A673 (cell line): ENCODE data around the gene BRSK2. TPM values are rescaled to one million over a fixed set of nuclear protein-coding genes. Genes with fewer than 3 reads are reported as not detected.

Experiments used
- BruUV-seq: library from RNA; stranded (reverse); fragments of 400-500 nt; replicated peaks from 2 replicates; lab custom pipeline; 2021; lab: Mats Ljungman, UMichigan
- CTCF ChIA-PET: fragments of 300-600 bp; sonication (Branson Sonifier 250); formaldehyde crosslinking; loops from one replicate; lab custom pipeline; 2022; ENCODE audit warnings: antibody characterized with exemption; lab: Charles Lee
- POLR2A ChIA-PET: fragments of 300-600 bp; sonication (Branson Sonifier 250); formaldehyde crosslinking; loops from one replicate; lab custom pipeline; 2022; ENCODE audit warnings: antibody characterized with exemption; ENCODE audit not compliant: low non-redundant PET; lab: Charles Lee
- DNase-seq: peaks from one replicate; pipeline ENCODE4 v3.0.0-alpha.2; 2015; ENCODE audit warnings: low spot score
- H3K27ac ChIP-seq: fragments of 200-600 bp; sonication (generic); 2 replicates; pipeline ENCODE4 v1.5.1; 2016; ENCODE audit warnings: mixed run types, low read depth, mild to moderate bottlenecking, mixed read lengths, antibody characterized with exemption, low read length; ENCODE audit not compliant: poor library complexity, severe bottlenecking
- H3K27me3 ChIP-seq: fragments of 200-600 bp; sonication (generic); replicated peaks from 2 replicates; pipeline ENCODE4 v1.6.1; 2017; ENCODE audit warnings: mixed run types, low read depth, mild to moderate bottlenecking, mixed read lengths, antibody characterized with exemption, low read length; ENCODE audit not compliant: insufficient read depth, poor library complexity
- H3K36me3 ChIP-seq: fragments of 200-600 bp; sonication (generic); 2 replicates; pipeline ENCODE4 v1.6.1; 2016; ENCODE audit warnings: mixed run types, mild to moderate bottlenecking, mixed read lengths, antibody characterized with exemption, low read length; ENCODE audit not compliant: insufficient read depth, poor library complexity, severe bottlenecking
- H3K4me1 ChIP-seq: fragments of 200-600 bp; sonication (generic); 2 replicates; pipeline ENCODE4 v1.6.1; 2017; ENCODE audit warnings: mixed run types, mild to moderate bottlenecking, mixed read lengths, antibody characterized with exemption, low read length; ENCODE audit not compliant: insufficient read depth, poor library complexity, severe bottlenecking
- H3K4me3 ChIP-seq: fragments of 200-600 bp; sonication (generic); 2 replicates; pipeline ENCODE4 v1.5.1; 2016; ENCODE audit warnings: low read depth, mixed run types, mild to moderate bottlenecking, mixed read lengths, low read length; ENCODE audit not compliant: poor library complexity, severe bottlenecking
- H3K9me3 ChIP-seq: fragments of 200-600 bp; sonication (generic); 2 replicates; pipeline ENCODE4 v1.6.1; 2016; ENCODE audit warnings: mixed run types, low read depth, mild to moderate bottlenecking, mixed read lengths, antibody characterized with exemption, low read length; ENCODE audit not compliant: poor library complexity, severe bottlenecking
- EZH2 ChIP-seq: fragments of 200-600 bp; sonication (generic); IDR thresholded peaks from 2 replicates; pipeline ENCODE4 v1.6.1; 2017; ENCODE audit warnings: borderline replicate concordance, low read depth, mild to moderate bottlenecking, mixed read lengths, antibody characterized with exemption, low read length; ENCODE audit not compliant: poor library complexity, severe bottlenecking
- intact Hi-C: fragments of 100-400 bp; cut with micrococcal nuclease; formaldehyde crosslinking; loops from one replicate; pipeline ENCODE4 v1.10.0; 2022; ENCODE audit not compliant: unreplicated experiment
- total RNA-seq: library from RNA; stranded (reverse); gene quantifications from 2 replicates; pipeline ENCODE4 v1.2.3, GENCODE V29; 2021
- TF ChIP-seq, protein P1 (sequence below): fragments of 300-800, 200-600 bp; sonication (generic); conservative IDR thresholded peaks from 2 replicates; pipeline ENCODE4 v1.5.1; 2017; ENCODE audit warnings: low read depth, mild to moderate bottlenecking, antibody characterized with exemption, low read length, moderate library complexity, mixed read lengths

BRSK2 gene
- total RNA-seq, 1 experiment from 2014 or later = 2.2 TPM

DNA sequence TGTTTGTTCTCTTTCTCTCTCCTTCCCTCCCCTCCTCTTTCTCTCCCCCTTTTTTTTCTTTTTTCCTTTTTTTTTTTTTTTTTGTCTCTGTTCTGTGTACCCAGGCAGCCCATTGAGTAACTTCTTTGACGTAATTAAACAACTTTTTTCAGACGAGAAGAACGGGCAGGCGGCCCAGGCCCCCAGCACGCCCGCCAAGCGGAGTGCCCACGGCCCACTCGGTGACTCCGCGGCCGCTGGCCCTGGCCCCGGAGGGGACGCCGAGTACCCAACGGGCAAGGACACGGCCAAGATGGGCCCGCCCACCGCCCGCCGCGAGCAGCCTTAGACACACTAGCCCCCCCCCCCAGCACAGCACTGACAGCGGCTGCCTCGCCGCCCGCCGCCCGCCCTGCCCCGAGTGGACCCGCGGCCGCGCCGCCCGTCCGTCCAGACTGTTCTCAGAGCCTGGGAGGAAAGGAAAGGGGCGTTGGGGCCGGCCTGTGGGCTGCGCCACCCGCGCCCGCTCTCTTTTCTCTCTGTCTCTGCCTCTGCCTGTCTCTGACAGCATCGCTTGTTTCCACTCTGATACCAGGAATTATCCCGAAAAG is 70.8 kb downstream of the BRSK2 start:
- Histone ChIP-seq H3K4me1 (no peaks in the 10 kb centered on the region), H3K27ac (no peak overlapping the region), H3K9me3 (no peaks in the 10 kb centered on the region), H3K4me3 (no peak overlapping the region), H3K27me3 (no peaks in the 10 kb centered on the region), H3K36me3 (no peaks in the 10 kb centered on the region)
- TF ChIP-seq, protein P1, sequence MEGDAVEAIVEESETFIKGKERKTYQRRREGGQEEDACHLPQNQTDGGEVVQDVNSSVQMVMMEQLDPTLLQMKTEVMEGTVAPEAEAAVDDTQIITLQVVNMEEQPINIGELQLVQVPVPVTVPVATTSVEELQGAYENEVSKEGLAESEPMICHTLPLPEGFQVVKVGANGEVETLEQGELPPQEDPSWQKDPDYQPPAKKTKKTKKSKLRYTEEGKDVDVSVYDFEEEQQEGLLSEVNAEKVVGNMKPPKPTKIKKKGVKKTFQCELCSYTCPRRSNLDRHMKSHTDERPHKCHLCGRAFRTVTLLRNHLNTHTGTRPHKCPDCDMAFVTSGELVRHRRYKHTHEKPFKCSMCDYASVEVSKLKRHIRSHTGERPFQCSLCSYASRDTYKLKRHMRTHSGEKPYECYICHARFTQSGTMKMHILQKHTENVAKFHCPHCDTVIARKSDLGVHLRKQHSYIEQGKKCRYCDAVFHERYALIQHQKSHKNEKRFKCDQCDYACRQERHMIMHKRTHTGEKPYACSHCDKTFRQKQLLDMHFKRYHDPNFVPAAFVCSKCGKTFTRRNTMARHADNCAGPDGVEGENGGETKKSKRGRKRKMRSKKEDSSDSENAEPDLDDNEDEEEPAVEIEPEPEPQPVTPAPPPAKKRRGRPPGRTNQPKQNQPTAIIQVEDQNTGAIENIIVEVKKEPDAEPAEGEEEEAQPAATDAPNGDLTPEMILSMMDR = no peak
- no peak for TF ChIP-seq EZH2
- no TSS peak for BruUV-seq
- POLR2A ChIA-PET = no interaction called here
- DNase-seq = no peak
- CTCF ChIA-PET = no interaction called here
- intact Hi-C loops = no loop called here

DNA sequence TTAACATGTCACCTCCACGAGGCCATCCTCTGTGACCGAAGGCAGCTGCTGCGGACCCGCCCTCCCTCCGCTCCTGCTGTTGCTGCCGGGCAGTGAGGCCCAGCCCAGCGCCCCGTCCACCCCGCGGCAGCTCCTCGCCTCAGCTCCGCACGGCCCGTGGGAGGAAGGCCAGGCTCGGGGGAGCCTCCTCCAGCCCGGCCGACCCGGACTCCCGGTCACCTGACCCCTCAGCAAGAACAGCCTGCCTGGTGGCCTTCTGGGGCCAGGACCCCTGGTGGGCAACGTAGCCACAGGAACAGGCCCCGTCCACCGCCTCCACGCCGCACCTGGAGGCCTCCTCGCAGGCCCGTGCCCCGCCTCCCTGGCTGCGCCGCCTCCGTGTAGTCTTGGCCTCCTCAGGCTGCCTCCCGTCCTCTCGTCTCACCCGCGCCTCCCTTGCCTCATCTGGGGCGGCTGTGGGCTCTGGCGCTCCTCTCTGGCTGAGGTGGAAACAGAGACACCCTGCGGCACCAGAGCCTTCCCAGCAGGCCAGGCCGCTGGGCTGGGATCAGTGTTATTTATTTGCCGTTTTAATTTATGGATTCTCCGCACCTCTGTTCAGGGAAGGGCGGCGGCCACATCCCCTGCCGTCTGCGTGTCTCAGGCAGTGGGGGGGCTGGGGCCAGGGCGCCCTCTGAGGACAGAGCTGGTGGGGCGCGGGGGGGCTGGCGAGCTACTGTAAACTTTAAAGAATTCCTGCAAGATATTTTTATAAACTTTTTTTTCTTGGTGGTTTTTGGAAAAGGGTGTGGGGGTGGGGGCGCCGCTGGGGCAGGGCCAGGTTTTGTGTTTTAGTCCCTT is 71.5 kb downstream of the BRSK2 start:
- no peaks in the 10 kb centered on the region for H3K36me3 ChIP-seq
- no peaks in the 10 kb centered on the region for H3K4me1 ChIP-seq
- H3K9me3 ChIP-seq = no peaks in the 10 kb centered on the region
- POLR2A ChIA-PET = no interaction called here
- no peak overlapping the region for H3K27ac ChIP-seq
- CTCF ChIA-PET = no interaction called here
- no TSS peak for BruUV-seq
- DNase-seq = no peak
- no peaks in the 10 kb centered on the region for H3K27me3 ChIP-seq
- intact Hi-C loops = no loop called here
- no peak for TF ChIP-seq EZH2
- TF ChIP-seq, protein P1 = no peak
- H3K4me3 ChIP-seq = no peak overlapping the region

DNA sequence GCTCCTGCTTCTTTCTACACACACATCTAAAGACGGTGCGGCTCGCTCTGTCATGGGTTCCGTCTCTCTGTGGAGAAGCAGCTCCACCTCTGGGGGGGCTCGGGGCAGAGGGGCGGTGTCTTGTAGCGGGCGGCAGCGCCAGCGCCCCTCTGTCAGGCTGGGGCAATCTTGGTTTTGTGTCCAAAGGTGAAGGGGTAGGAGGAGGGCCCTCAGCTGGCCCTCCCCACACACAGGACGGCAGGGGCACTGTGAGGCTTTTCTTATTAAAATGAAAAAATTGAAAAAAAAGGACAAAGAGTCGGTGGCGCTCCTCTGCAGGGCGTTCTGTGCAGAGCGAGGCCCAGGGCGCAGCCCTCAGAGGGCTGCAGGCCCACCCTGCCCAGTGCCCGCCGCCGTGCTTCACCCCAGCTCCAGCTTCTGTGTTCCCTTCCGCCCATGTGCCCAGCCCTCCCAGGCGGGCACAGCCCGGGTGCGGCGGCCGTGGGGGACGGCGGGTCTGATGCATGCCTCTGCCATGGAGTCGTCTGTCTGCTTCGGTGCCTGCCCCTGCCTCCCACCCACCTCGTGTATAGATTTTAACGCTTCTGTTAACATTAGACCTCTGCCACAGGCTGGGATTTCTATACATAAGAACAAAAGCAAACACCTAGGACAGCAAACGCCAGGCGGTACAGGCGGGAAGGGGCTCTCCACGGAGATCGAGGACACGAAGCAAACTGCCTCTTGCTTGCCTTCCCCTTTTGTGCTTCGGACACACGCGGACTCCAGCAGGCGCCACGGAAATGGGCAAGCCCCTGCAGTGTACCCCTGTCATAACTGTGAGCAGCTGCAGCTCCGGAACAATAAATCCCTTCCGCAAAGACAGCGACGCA is 72.3 kb downstream of the BRSK2 start:
- H3K9me3 ChIP-seq = no peaks in the 10 kb centered on the region
- H3K4me3 ChIP-seq = no peak overlapping the region
- ChIA-PET POLR2A (no interaction called here), CTCF (no interaction called here)
- no peak for TF ChIP-seq EZH2
- TF ChIP-seq, protein P1 = no peak
- H3K36me3 ChIP-seq = no peaks in the 10 kb centered on the region
- DNase-seq = no peak
- no TSS peak for BruUV-seq
- intact Hi-C loops = no loop called here
- no peaks in the 10 kb centered on the region for H3K27me3 ChIP-seq
- H3K27ac ChIP-seq = no peak overlapping the region
- H3K4me1 ChIP-seq = no peaks in the 10 kb centered on the region
